ENCODE data around the gene USP36. TPM values are rescaled to one million over a fixed set of nuclear protein-coding genes. Genes with fewer than 3 reads are reported as not detected.
"Not testable (repeated sequence)": the region's sequence is repeated elsewhere in the genome, so short reads cannot be mapped to it uniquely, and the experiment has no call there.

Gene USP36
- total RNA-seq, result 22.4 and 36.4 TPM in 2 replicates

- H3K4me3 ChIP-seq (ENCODE audit: low read depth, low read length), result peak within 1 kb of the TSS; percentile 93
- no peak for TF ChIP-seq CTCF (conservative IDR thresholded peaks at IDR 0.05; ENCODE audit: low read depth, low read length)
- peak; percentile 82 for DNase-seq (ENCODE audit: low read depth)
These were observed at the start of gene USP36 for GRCh38 chr17:78840780-78841611. USP36 (minus strand) TSS chr17:78840814; CDS start chr17:78836363, 4,451 bp downstream.

GRCh38 chr17:78890096-78890495 is 49.5 kb upstream of the USP36 start:
- H3K4me3 ChIP-seq (ENCODE audit: low read depth, low read length); DNase-seq (ENCODE audit: low read depth): not testable (repeated sequence)

- TF ChIP-seq CTCF (conservative IDR thresholded peaks at IDR 0.05; ENCODE audit: low read depth, low read length), result no peak
- no peak for DNase-seq (ENCODE audit: low read depth)
- no peak overlapping the region for H3K4me3 ChIP-seq (ENCODE audit: low read depth, low read length)
These were observed 48.9 kb upstream of the USP36 start for GRCh38 chr17:78889531-78889930.

GRCh38 chr17:78888941-78889518 is 48.4 kb upstream of the USP36 start:
- no peak overlapping the region for H3K4me3 ChIP-seq (ENCODE audit: low read depth, low read length)
- no peak for TF ChIP-seq CTCF (conservative IDR thresholded peaks at IDR 0.05; ENCODE audit: low read depth, low read length)
- DNase-seq (ENCODE audit: low read depth), result no peak

GRCh38 chr17:78886954-78887353 is 46.3 kb upstream of the USP36 start:
- no peak for TF ChIP-seq CTCF (conservative IDR thresholded peaks at IDR 0.05; ENCODE audit: low read depth, low read length)
- H3K4me3 ChIP-seq (ENCODE audit: low read depth, low read length), result no peak overlapping the region
- no peak for DNase-seq (ENCODE audit: low read depth)

- no peak for DNase-seq (ENCODE audit: low read depth)
These were observed 45.3 kb upstream of the USP36 start for GRCh38 chr17:78885956-78886355.

More at GRCh38 chr17:78885956-78886355, 45.3 kb upstream of the USP36 start:
- H3K4me3 ChIP-seq (ENCODE audit: low read depth, low read length), result no peak overlapping the region
- TF ChIP-seq CTCF (conservative IDR thresholded peaks at IDR 0.05; ENCODE audit: low read depth, low read length), result no peak

Measured in epithelial cell of proximal tubule (primary cell).